Esophagus muscularis mucosa (tissue), 3 donors: ENCODE results near the gene TNK1.

Experiments
- CTCF ChIP-seq, 3 experiments: fragments of 200-600 bp in 2 of 3; fragments of 450-650 bp in 1 of 3; sonication (generic) in 2 of 3; IDR thresholded peaks; one replicate each; pipeline ENCODE4 v1.5.1; 2017 to 2019; ENCODE audit warnings: antibody characterized with exemption in 3 of 3, mild to moderate bottlenecking in 2 of 3, moderate library complexity in 1 of 3
- EP300 ChIP-seq: sonication (generic); formaldehyde crosslinking; IDR thresholded peaks from one replicate; pipeline ENCODE4 v1.6.1; 2017; ENCODE audit warnings: antibody characterized with exemption

GRCh38 chr17:7429722-7430121 is 48.8 kb downstream of the TNK1 start:
- no peak for TF ChIP-seq CTCF (IDR thresholded peaks at IDR 0.05)
- no peak for TF ChIP-seq EP300
